ENCODE data around the gene CASTOR1.
A peak's percentile ranks its signal among the peaks of the same experiment; 100 is the strongest.

Gene CASTOR1

DNA sequence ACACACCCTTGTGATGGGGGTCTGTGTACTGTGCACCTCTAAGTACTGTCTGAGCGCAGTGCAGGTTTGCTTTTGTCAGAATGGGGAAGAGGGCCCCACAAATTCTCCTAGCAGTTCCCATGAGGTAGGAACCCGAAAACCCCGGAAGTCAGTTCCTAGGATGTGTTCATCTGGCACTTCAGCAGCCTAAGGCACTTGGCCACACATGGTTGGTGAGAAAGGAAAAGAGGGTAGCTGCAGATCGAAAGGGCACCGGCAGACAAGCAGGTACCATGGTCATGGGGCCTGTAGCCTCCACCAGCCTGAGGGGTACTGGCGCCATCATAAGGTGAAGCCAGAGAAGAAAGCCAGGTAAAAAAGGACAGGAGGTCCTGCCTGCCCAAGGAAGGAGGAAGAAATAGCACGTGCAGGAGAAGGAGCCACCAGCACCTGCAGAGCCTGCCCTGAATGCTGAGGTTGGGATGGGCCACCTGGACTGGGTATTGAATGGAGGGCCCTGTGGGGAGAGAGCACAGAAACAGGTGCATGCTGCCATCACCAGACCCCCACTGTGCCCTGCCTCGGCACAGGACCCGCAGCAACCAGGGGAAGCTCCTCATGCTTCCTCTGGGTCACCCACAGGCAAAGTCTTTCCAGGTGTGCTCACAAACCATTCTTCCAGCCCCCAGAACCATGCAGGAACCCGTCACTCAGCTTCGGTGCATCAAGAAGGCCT is 8.1 kb upstream of the CASTOR1 start:
- DNase-seq: no peak

DNA sequence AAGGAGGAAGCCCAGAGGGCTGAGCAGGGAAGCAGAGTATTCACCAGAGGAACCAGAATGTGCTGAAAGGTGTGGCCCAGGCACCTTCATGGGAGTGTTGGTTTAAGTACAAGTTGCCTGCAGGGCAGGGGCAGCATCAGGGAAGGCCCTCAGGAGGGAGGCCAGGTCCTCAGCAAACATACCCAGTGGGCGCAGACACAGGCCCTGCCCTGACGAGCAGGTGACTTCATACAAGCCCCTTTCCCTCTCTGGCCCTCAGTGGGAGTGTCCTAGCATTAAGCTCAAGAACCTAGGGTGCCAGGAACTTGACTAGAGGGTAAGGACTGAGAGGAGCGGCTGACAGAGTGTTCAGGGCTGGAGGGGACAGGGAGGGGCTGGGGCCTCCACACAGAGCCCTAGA is 7.5 kb upstream of the CASTOR1 start:
- DNase-seq: no peak

DNA sequence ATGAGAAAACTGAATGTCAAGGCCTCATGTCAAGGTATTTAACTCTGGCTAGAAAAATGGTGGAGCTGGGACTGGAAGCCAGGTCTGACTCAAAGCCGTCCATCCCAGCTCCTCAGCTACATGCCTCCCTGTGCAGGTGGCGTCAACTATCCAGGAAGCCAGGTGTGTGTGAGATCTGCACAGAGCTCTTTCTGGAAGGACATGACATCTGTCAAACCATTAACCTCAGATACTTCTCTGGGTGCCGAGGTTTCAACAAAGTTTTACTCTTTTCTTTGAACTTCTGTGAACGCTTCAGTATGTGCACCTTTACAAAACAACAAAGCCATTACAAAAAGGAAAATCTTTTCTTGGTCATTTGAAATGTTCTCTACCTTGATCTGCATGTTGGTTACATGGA is 7.0 kb upstream of the CASTOR1 start:
- no peak for DNase-seq

DNA sequence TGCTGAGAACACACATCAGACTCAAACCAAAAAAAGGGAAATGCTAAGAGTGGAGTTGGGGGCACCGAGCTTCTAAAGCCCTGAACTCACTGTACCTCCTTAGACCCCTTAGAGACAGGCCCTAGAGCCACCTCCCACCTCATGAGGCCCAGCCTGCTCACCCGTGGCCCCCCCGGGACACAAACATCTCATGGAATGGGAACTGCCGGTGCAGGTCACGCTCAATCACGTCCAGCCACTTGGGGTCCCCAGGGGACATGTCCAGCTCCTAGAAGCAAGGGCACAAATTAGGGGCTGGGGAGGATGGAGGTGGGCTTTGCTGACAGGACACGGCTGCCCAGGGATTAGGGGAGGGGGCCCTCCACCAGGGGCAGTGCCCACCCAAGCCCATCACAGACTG is 6.3 kb upstream of the CASTOR1 start:
- DNase-seq: no peak

DNA sequence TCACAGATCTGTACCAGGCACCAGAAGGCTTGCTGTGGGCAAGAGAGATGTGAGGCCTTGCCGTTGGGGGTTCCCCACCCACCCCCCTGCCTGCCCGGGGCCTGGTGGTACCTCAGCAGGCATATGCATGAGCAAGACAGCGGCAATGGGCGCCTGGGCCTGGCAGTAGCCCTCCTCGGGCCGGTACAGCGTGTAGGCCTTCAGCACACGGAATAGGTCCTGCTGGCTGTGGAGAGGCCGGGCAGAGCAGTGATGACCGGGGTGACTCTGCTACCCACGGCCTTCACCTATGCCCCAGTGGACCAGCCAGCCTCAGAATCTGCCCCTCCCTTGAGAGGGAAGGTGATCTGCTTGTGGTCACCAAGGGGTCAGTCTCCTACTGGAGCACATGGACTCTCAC is 5.5 kb upstream of the CASTOR1 start:
- DNase-seq: no peak

DNA sequence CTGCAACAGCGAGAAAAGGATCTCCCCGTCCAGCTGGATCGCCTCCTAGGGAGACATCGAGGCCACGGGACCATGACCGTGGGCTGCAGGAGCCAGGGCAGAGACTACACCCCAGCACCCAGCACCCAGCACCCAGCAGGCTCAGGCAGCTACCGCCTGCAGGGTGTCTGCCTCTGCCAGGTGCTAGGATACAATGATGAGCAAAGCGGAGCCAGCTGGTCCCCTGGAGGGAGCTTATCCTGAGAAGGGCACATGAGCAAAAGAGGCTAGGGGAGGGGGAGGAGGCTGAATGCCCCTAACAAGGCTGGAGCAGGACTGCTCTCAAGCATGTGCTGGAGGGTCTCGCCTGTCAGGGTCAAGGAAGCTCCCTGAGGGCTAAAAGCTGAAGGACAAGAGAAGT is 4.8 kb upstream of the CASTOR1 start:
- no peak for DNase-seq

DNA sequence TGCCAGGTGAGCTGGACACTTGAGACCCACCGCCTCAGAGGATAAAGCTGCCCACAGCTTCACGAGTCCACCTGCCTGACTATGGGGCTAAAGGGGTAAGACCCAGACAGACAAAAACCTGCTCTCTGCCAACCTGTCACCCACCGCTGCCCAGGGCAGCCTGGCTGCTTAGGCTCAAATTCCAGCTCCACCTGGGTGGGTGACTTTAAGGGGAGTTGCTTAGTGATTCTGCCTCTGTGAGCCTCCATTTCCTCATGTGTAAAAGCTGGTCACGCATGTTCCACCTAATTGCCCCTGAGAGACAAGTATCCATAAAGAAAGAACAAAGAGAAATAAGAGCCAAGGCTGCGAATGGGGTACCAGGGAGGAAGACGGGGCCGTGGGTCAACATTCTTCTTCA is 3.7 kb upstream of the CASTOR1 start:
- no peak for DNase-seq

DNA sequence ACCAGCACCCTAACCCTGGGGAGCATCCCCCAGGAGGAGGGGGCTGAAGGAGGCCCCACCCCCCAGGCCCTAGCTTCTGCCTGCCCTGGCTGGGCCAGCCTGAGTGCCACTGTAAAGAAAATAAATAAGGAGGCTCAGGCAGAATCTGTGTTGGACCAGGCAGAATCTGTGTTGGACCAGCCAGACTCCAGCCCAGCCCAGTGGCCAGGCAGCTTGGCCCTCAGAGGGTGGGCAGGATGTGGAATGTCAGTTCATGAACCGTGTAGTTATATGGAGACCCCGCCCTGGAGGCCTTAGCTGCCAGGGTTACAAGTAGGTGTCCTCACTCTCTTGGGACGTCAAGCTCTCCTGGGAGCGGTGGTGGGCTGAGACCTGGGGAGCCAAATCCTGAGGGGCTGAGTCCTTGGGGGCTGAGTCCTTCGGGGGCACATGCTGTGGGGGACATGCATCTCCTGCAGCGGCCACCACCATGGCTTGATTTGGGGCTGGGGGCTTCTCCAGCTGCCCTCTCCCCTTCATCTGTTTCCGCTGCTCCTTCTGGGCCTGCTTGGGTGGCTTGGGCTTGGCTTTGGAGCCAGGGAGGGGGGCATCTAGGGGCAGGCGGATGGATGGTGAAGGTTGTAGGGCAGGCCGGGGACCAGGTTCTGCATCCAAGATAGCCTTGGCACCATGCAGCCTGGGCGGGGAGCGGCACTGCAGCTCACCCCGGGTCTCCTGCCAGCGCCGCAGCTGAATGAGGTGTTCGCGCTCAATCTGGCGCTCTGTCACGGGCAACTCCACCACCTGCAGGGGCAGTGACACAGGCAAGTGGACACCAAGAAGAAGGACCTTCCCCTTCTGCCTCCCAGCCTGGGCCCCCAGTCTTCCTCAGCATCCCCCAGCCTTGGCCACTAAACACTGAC is 3.0 kb upstream of the CASTOR1 start:
- DNase-seq: no peak

DNA sequence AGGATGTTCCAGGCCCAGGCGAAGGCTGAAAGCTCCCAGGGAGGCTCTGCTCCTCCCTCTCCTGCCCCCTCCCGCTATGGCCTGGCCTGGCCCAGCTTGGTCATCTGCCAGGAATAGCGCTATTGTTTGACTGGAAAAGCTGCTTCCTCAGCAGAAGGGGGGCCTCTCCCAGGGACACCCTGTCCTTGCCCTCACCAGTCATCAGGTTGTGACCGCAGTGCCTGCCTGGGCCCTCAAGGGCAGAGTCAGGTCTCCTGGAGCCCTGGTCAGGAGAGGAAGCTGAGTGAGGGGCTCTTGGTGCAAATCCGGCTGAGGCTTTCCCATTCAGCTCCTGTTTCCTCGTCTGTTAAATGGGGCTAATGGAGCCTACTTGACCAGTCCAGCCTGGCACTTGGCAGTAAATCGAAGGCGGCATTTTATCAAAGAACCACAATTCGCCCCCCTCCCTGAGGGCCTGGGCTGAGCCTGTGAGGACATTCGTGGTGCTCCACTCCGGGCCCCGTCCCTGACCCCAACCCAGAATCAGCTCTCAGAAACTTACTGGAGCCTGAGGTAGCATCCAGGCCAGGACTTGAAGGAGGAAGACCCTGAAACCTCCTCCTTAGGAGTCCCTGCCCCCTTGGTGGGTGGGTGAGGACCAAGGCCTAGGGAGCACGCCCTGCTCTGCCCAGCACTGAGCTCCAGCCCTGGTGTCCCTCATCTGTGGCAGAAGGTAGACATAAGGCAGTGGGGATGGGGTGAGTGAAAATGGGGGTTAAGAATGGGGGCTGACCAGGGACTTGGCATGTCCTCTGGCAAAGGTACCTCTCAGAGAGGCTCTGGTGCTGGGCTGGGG is 2.0 kb upstream of the CASTOR1 start:
- DNase-seq: no peak

DNA sequence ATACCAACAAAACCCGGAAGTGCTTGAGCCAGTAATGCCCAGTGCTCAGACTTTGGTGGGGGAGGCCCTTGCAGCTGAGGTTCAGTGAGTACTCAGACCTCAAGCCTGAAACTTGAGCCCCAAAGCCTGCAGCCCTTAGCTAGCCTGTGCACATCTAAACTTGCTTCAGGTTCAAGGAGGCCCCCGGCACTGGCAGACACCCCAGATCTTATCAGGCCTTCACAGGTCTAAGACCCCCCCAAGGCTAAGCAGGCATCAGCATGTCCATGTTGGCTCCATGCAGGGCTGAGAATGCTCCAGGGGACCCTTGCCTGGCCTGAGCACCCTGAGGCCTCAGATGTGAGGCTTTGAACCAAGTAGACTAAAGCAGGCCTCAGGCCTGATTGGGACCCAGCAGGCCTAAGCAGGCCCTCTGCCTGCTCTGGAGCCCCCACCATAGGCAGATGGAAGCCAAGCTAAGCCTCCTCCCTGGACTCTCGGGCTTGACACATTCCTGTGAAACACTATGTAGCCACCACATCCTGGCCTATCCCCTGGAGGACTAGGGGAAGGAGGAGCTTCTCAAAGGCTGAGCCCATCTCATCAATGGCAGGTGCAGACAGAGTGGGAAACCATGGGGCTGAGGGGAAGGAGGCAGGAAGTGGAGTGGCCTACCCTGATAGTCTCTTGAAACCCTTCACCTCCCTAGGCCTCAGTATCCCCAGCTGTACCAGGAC is 1.2 kb upstream of the CASTOR1 start:
- DNase-seq: peak; percentile 38

DNA sequence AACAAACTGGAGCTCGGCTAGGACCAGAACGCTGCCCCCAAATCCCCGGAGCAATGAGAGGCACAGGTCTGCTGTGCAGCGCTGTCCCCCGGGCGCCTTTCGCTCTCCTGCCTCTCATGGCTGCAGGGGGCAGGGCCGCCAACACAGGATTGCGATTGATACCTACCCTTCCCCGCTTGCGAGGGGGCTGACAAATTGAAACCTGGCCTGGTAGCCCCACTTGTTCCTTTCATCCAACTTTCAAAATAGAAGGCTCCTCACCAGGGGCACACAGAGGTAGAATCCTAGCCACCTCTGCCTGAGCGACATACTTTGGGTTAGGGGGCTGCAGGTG is 642 bp upstream of the CASTOR1 start:
- DNase-seq: no peak

DNA sequence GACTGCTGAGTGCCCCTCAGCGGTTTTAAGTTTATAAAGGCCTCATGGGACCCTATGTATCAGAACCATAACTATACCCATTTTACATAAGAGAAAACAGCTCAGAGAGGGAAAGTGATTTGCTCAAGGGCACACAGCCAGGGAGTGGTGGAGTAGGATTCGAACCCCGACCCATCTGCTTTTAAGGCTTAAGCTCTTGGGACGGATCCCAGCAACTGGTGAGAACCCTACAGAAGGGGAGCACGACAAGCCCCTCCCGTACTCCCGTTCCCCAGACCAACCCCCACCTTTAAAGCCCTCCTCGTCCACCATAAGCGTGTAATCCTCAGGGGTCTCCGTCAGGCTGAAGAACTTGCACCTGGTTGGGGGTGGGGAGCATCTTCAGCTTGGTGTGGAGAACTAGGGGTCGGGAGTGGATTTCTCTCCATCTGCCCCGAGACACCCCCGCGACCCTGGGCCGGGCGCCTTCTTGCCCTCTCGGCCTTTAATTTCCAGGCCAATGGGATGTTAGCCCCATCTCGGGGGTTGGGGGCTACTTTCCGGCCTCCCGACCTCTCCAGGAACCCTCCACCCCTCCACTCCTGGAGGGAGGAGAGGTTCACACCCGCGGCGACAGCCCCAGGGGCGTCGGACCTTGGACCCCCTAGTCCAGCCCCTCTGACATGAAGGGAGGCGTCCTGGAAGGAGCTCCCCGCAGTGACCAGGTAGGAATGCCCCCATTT is 725 bp downstream of the CASTOR1 start:
- DNase-seq: no peak

DNA sequence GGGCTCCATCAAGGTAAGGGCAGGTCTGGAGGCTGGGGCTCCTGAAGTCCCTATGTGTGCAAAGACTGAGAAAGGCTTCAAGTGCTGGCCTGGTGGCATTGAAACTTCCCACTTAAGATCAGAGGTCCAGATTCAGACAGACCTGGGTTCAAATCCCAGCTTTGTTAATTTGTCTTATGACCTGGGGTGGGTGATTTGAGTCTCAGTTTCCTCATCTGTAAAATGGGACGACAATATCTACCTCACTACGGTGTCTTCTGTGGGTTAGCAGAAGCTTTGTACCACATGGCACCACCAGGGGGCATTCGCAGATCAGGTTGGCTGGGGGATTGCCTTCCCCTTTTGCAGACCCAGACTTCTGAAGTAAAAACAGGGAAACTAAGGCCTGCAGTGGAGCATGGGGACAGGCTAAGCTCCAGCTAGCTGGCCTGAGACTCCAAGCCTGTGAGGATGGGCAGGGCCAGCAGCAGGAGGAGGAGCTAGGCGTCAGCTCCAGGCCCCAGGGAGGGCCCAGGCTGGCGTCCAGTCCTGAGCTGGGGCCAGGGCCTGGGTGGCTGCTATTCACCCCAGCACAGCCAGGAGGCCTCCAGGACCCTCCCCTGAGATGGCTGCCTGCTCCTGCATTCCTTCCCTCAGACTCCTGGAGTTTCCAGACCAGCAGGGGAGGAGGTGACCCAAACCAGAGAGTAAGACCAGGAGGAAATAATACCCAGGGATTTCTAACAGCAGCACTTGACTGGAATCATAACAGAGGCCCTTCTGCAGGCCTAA is 1.5 kb downstream of the CASTOR1 start:
- DNase-seq: peak; percentile 79

DNA sequence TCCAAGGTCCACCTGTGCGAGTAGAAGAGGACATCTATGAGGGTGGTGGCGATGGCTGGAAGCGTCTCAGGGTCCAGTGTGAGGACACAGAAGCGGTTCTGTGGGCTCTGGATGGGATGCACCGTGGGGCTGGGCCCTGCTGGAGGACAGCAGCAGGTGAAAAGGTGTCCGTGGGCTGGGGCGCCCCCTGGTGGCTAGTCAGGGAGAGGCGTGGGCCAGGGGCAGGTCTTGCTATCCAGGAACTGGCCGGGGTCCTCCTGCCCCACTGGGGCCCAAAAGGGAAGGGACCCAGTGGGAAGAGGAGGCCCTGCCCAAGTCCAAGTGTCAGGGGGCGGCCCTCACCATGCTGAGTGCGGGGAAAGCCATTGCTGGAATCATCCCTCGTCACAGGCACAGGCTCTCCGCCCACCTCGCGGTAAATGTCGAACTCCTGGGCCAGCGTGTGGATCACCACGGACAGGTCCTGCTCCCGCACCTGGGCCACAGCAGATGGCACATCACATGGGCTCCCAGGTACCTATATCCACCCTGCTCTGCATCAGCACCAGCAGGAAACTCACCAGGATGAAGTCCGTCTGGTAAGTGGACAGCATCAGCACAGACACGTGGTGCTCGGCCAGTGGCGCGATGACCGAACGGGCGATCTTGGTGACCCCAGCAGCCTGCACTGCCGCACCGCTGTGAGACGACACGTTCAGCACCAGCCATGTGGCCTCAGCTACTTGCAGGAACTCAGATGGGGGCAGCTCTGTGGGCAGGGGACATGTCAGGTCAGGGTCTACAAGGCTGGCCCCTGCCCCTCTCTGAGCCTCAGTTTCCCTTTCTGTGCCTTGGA is 2.3 kb downstream of the CASTOR1 start:
- DNase-seq: no peak

DNA sequence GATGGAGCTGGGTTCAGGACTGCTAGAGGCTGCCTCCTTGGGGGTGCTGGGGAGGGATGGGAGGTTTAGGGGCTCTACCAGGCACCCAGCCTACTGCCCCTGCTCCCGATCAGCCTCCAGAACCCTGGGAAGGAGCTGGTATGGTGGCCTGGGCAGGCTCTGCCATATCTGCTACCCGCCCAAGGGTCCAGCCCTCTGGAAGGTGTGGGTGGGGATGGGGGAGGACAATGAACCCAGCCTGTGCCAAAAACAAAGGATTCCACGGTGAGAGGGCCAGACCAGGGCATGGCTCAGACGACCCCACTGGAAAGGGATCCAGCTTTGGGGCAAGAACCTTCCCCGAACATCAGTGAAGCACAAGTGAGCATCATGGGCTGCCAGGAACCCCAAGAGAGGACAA is 3.0 kb downstream of the CASTOR1 start:
- no peak for DNase-seq

DNA sequence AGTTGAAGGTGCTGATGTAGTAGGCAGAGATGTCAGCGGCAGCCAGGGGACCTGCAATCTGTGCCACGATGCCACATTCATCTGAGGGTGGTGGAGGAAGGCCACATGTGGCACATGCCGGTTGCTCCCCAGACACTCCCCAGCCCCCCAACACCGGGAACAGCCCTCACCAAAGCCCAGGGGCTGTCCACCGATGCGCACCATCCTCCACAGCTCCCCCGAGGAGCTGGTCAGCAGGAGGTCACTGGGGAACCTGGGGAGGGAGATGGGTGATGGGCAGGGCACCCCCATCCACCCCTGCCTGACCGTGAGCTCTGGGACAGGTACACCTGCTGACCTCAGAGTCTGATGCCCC is 3.5 kb downstream of the CASTOR1 start:
- no peak for DNase-seq

DNA sequence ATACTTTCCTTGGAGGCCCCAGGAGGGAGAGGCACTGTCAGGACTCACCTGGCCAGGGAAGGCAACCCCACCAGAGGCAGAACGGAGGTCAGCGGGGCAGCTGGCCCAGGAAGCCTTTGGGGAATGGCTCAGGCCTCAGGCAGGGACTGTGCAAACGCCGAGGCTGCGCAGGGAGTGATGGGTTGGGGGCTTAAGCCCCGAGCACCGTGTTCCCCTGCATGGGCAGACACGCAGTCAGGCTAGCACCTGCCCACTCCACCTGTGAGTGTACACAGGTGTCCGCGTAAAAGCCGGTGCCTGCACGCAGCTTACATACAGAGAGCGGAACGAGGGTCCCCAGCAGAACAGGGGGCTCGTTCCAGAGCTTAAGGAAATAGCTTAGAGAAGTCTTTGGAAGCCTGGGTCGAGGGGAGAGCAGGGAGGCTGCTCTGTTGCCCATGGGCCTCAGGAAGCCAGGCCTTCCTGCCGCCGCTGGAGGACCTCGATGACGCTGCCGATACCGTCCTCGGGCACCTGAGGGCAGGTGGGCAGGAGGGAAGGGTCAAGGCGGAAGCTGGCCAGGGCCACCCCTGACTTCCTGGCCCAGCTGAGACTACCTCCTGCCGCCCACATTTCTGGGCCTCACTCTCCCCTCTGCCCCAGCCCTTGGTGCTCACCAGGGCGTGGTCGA is 4.0 kb downstream of the CASTOR1 start:
- no peak for DNase-seq

DNA sequence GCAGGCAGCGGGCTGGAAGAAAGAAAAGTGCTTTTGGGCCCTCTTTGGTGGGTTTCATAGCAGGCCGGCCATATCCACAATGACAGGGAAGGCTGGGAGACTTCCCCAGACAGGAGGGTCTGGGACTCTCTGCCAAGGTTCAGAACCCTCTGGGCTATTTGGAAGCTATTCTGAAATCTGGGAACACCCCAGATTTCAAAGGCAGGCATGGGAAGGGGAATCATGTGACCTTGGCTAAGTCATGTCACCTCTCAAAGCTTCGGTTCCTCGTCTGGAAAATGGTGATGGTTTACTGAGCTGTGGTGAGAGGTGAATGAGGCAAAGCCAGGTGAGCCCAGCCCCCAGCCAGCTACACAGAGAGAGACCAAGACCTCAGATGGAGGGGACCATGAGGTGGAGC is 4.6 kb downstream of the CASTOR1 start:
- DNase-seq: no peak

DNA sequence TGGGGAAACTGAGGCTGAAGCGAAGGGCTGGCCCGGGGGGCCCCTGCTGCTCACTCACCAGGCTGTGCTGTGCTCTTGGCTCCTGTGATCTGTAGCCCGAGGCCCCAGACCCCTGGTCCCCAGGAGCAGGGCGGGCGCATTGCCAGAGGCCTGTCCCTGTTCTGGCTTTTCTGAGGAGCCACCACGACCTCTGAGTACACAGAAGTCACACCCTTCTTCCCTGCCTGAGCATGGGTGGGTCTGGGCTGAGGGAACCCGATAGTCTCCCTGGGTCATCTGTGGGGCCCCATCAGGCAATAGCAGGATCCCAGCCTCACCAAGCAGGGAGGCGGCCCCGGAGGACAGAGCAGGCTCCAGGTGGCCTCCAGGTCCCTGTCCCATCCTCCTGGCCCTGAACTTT is 5.1 kb downstream of the CASTOR1 start:
- DNase-seq: no peak

DNA sequence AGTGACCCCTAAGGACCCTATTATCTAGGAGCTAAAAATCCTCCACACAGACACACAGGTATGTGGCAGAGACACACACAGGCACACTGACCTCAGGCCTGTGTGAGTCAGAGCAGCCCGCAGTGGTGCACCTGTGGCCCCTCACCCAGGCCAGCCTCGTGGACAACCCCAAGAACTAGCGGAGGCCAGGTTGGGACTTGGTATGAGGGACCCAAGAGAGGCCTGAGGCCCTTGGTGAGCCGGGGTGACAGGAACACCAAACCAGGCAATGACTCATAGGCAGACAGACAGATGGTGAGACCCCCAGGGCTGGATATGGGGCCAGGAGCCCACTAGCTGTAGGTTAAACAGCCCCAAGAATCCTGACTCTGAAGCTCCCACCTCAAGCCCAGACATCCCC is 6.0 kb downstream of the CASTOR1 start:
- DNase-seq: no peak
